SJSA1 (cell line): Measurements from ENCODE around the gene ANXA1. TPM values are rescaled to one million over a fixed set of nuclear protein-coding genes. Genes with fewer than 3 reads are reported as not detected.
"Not testable (repeated sequence)": the region's sequence is repeated elsewhere in the genome, so short reads cannot be mapped to it uniquely, and the experiment has no call there.

Source experiments
- DNase-seq, 2 experiments: peaks; one replicate each; pipeline ENCODE4 v3.0.0-alpha.2; 2015 to 2020; ENCODE audit warnings: low spot score in 2 of 2, low read depth in 1 of 2
- H3K27ac ChIP-seq: fragments of 250-450 bp; sonication (Bioruptor Pico); 2 replicates; pipeline ENCODE4 v1.5.1; 2020; ENCODE audit warnings: mild to moderate bottlenecking, moderate library complexity
- H3K27me3 ChIP-seq: fragments of 250-450 bp; sonication (Bioruptor Pico); replicated peaks from 2 replicates; pipeline ENCODE4 v1.5.1; 2020; ENCODE audit warnings: mild to moderate bottlenecking, moderate library complexity
- H3K36me3 ChIP-seq: fragments of 250-450 bp; sonication (Bioruptor Pico); 2 replicates; pipeline ENCODE4 v1.5.1; 2020; ENCODE audit warnings: mild to moderate bottlenecking
- H3K4me1 ChIP-seq: fragments of 250-450 bp; sonication (Bioruptor Pico); replicated peaks from 2 replicates; pipeline ENCODE4 v1.6.1; 2021; ENCODE audit warnings: mild to moderate bottlenecking
- H3K4me3 ChIP-seq: fragments of 250-450 bp; sonication (Bioruptor Pico); 2 replicates; pipeline ENCODE4 v1.5.1; 2020; ENCODE audit warnings: mild to moderate bottlenecking
- H3K9me3 ChIP-seq: fragments of 250-450 bp; sonication (Bioruptor Pico); replicated peaks from 2 replicates; pipeline ENCODE4 v1.5.1; 2020; ENCODE audit warnings: mild to moderate bottlenecking
- total RNA-seq: library from RNA; depleted of rRNA; stranded (reverse); fragments of >200 nt; shearing (Covaris generic); gene quantifications from 2 replicates; pipeline ENCODE4 v1.2.3, GENCODE V29; 2014; rRNA removed

The ANXA1 gene, protein sequence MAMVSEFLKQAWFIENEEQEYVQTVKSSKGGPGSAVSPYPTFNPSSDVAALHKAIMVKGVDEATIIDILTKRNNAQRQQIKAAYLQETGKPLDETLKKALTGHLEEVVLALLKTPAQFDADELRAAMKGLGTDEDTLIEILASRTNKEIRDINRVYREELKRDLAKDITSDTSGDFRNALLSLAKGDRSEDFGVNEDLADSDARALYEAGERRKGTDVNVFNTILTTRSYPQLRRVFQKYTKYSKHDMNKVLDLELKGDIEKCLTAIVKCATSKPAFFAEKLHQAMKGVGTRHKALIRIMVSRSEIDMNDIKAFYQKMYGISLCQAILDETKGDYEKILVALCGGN
- total RNA-seq = 848 and 934 TPM in 2 replicates

DNA sequence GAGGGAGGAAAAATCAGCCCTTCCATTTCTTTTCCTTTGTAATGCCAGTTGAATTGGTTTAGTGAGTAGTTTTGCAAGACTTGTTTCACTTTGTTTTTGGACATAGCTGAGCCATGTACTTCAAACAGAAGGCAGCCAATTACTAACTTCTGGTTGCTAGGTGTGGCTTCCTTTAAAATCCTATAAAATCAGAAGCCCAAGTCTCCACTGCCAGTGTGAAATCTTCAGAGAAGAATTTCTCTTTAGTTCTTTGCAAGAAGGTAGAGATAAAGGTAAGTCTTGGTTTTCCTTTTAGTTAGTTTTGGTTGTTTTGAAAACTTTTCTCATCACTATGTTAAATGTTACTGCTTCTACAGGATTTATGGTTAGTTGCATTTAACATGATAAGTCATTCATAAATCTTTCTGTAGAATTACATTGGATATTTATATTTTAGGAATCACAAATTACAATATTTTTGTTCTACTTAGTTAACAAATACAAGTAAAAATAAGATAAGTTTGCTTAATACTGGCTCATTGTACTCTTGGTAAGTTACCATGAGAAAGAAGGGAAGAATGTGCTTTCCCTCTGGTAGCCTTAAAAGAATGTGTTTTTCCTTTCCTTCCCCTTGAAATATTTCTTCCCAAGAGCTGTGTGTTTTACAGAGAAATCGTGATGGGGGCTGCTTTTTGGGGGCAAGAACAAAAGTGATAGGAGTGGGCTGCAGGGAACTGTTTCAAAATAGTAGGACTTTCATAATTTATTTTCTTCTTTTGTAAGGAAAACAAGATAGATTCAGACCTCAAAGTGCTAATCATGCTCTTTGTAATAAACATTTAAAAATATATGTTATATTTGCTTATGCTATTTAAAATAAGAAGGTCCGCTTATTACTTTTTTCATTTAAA, at the start of gene ANXA1:
Gene ANXA1 (plus strand): TSS at position 213 of the 890 bp plus-strand sequence. CDS start 6,671 bp downstream, outside the sequence.
- no peaks in the 10 kb centered on the region for H3K27me3 ChIP-seq
- DNase-seq = peak in 1 of 2 experiments; percentile 72
- peak within 1 kb of the TSS; percentile 96 for H3K27ac ChIP-seq
- peaks cover 37% of the 10 kb centered on the region for H3K36me3 ChIP-seq
- H3K9me3 ChIP-seq = no peaks in the 10 kb centered on the region
- peak within 1 kb of the TSS; percentile 48 for H3K4me3 ChIP-seq
- H3K4me1 ChIP-seq = peaks cover 62% of the 10 kb centered on the region

DNA sequence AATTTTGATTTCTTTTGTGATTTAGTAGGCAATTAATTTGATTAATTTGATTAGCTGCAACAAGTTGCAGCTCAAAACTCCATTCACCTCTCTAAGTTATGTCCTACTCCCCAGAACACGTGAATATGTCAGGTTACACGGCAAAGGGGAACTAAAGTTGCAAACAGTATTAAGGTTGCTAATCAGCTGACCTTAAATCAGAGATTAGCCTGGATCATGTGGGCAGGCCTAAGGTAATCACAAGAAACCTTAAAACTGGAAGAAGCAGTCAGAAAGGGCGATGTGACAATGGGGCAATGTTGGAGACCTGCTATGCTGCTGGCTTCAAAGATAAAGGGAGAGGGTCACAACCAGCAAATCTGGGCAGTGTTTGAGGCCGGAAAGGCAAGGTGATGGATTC, 47.3 kb upstream of the ANXA1 start:
- H3K4me1 ChIP-seq = no peaks in the 10 kb centered on the region
- DNase-seq = no peak
- no peak overlapping the region for H3K27ac ChIP-seq

DNA sequence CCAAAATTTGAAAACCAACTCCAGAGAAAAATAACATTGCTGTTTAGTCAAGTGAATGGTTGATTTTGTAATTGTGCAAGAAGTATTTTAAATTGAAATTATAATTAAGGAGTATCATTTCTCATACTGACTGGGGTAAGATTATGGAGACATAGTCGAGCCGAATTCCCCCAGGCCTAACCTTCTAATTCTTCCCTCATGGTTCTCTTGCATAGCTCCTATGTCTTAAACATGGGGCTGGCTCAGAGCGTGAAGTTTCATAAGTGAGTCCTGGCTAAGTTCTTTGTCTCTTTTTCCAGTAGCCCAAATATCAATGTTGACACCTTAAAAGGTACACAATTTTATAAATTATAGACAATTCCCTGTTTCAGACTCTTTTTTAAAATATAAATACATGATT, 46.7 kb upstream of the ANXA1 start:
- Histone ChIP-seq H3K4me1 (no peaks in the 10 kb centered on the region), H3K27ac (no peak overlapping the region), H3K9me3 (no peaks in the 10 kb centered on the region), H3K36me3 (no peaks in the 10 kb centered on the region), H3K27me3 (no peaks in the 10 kb centered on the region), H3K4me3 (no peak overlapping the region)
- no peak for DNase-seq

More for the DNA sequence above, 47.3 kb upstream of the ANXA1 start:
- Histone ChIP-seq H3K27me3 (no peaks in the 10 kb centered on the region), H3K4me3 (no peak overlapping the region), H3K36me3 (no peaks in the 10 kb centered on the region), H3K9me3 (no peaks in the 10 kb centered on the region)

DNA sequence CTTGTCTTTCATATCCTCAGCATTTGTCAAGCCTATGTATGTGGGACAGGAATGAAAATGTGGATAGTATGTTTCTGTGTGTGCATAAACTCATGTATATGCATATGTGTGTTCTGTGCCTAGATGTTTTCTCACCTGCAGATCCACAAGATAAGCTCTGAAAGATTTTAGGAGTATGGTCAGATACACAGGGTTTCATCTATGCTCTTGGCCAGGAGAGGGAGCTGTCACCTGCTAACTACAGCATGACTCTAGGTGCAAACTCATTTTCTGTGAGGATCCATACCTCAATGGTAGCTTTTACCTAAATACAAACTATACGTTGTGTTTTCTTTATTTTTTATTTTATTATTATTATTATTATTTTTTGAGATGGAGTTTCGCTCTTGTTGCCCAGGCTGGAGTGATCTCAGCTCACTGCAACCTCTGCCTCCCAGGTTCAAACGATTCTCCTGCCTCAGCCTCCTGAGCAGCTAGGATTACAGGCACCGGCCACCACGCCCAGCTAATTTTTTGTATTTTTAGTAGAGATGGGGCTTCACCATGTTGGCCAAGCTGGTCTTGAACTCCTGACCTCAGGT, 44.1 kb upstream of the ANXA1 start:
- not testable (repeated sequence) for H3K4me1 ChIP-seq, H3K9me3 ChIP-seq, H3K27ac ChIP-seq, H3K27me3 ChIP-seq, H3K36me3 ChIP-seq, H3K4me3 ChIP-seq
- DNase-seq = peak; percentile 31 to 44

DNA sequence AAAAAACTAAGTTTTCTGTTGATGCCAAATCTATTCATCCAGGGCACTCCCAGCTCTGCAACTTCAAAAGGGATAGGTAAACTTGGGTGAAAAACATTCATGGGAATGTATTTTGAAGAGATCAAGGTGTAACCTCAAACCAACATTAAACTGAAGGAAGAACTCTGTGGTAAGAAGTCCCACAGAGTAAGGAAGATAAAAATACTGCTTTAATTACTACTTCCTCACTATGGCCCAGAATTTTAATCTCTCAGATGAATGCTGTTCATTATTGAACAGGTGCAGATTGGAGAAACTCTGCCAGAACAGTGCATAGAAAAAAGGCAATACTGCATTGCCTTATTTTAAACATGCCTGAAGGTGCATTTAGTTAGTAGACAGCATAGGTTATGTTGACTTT, 37.6 kb upstream of the ANXA1 start:
- Histone ChIP-seq H3K4me3 (no peak overlapping the region), H3K36me3 (no peaks in the 10 kb centered on the region), H3K9me3 (no peaks in the 10 kb centered on the region), H3K4me1 (peaks cover 14% of the 10 kb centered on the region), H3K27me3 (no peaks in the 10 kb centered on the region), H3K27ac (no peak overlapping the region)
- no peak for DNase-seq

DNA sequence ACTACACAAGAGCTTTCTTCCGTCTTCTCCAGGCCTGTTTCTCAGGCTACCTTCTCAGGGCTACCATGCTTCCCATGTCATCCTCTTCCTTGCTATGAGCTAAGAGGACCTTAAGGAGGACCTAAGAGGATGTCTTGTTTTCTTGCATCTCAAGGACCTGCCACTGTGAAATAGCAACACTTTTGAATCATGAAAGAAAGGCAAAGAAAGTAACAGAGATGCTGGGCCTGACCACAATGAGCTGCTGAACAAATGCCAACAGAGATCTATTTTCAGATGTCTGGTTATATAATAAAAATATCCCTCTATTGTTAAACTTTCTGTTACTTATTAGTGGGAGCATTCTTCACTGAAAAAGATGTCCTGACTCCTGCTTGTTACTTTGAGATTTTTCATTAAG, 36.7 kb upstream of the ANXA1 start:
- no peaks in the 10 kb centered on the region for H3K27me3 ChIP-seq
- no peak overlapping the region for H3K4me3 ChIP-seq
- no peaks in the 10 kb centered on the region for H3K9me3 ChIP-seq
- H3K27ac ChIP-seq = no peak overlapping the region
- peaks cover 17% of the 10 kb centered on the region for H3K4me1 ChIP-seq
- DNase-seq = no peak
- no peaks in the 10 kb centered on the region for H3K36me3 ChIP-seq

DNA sequence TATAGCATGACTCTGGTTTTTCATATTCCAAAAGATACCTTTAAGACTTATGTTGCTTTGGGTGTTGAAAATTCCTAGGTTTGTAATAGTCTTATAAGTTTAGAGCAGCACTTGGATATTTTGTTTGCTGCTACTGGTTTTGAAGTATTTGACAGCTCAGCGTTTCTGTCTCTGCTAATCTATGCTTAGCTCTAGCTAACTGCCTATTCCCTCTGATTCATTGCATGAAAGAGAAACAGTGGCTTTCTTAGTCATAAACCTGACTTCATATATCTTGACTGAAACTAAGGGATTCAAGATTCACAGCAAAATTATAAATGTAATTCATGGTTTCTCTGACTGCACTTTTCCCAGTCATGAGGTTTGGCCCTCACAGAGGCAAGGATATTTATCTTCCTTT, 35.6 kb upstream of the ANXA1 start:
- Histone ChIP-seq H3K4me1 (peaks cover 17% of the 10 kb centered on the region), H3K9me3 (no peaks in the 10 kb centered on the region)

DNA sequence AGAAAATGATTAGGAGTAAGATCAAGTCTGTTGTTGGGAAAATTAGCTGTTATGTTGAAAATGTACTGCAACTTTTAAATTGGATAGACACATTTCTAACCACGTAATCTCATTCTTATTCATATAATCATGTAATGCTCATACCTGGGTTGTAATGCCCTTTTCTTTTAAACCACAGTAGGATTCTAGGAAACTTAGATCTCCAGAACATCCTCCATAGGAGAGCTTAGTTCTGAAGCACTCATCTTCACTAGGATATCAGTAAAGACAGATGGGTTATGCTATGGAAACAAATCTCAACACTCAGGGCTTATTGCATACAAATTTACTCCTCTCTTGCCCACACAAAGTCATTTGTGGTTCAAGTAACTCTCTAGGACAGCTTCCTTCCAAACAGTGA, 34.8 kb upstream of the ANXA1 start:
- Histone ChIP-seq H3K27ac (no peak overlapping the region), H3K4me1 (peaks cover 17% of the 10 kb centered on the region), H3K36me3 (no peaks in the 10 kb centered on the region), H3K27me3 (no peaks in the 10 kb centered on the region), H3K4me3 (no peak overlapping the region), H3K9me3 (no peaks in the 10 kb centered on the region)
- DNase-seq = no peak

More for the DNA sequence above, 35.6 kb upstream of the ANXA1 start:
- H3K36me3 ChIP-seq = no peaks in the 10 kb centered on the region
- no peaks in the 10 kb centered on the region for H3K27me3 ChIP-seq
- no peak overlapping the region for H3K4me3 ChIP-seq
- H3K27ac ChIP-seq = 0 out of 2 replicates have a peak overlapping the region, but pooled peaks have one; percentile 4
- peak in 1 of 2 experiments; percentile 23 for DNase-seq

DNA sequence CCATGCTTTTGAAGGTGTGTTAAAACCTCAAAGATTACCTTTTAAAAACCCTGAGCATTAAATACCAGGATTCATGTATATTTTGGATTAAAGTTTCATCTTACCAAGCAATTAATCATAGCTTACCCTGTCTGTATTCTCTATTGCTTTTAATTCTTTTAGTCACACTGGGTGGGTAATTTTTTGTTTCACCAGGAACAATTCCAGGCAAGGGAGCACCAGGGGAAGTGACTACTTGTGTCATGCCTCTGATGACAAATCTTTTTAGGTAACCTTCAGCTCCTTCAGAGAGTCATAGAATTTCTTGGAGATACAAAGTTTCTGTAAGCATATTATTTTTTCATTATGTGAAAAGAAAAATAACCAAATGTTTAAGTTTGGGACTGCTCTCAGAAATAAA, 33.4 kb upstream of the ANXA1 start:
- no peaks in the 10 kb centered on the region for H3K27me3 ChIP-seq
- no peak overlapping the region for H3K27ac ChIP-seq
- H3K36me3 ChIP-seq = no peaks in the 10 kb centered on the region
- H3K4me1 ChIP-seq = peaks cover 17% of the 10 kb centered on the region
- DNase-seq = no peak
- no peak overlapping the region for H3K4me3 ChIP-seq
- no peaks in the 10 kb centered on the region for H3K9me3 ChIP-seq

DNA sequence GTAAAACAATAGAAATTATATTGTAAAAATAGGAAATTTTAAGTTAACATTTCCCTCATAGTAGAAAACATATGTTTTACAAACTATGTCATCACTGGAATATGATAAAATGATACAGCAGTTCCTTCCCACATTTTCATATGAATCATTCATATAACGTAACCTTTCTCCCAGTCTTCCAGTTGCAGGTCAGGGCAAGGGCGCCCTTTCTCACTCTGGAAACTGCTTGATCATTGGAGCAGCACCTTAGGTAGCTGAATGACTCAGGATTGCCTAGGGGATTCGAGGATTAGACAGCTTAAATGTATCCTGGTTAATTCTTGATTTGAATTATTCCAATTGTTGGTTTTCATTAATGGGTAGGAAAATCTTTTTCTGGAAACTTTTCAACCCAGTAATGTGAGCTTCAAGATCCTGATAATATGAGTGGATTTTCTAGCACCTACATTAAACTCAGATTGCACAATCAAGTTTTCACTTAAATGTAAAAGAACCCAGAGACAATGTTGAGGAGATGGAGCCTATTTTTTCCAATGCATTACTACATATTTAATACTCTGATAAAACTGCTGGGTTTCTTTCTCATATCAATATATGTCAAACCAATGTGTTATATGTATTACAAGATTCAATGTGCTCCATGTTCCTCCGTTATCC, 32.6 kb upstream of the ANXA1 start:
- Histone ChIP-seq H3K9me3 (no peaks in the 10 kb centered on the region), H3K4me1 (peaks cover 17% of the 10 kb centered on the region), H3K36me3 (no peaks in the 10 kb centered on the region), H3K27ac (no peak overlapping the region), H3K27me3 (no peaks in the 10 kb centered on the region), H3K4me3 (no peak overlapping the region)
- DNase-seq = no peak

DNA sequence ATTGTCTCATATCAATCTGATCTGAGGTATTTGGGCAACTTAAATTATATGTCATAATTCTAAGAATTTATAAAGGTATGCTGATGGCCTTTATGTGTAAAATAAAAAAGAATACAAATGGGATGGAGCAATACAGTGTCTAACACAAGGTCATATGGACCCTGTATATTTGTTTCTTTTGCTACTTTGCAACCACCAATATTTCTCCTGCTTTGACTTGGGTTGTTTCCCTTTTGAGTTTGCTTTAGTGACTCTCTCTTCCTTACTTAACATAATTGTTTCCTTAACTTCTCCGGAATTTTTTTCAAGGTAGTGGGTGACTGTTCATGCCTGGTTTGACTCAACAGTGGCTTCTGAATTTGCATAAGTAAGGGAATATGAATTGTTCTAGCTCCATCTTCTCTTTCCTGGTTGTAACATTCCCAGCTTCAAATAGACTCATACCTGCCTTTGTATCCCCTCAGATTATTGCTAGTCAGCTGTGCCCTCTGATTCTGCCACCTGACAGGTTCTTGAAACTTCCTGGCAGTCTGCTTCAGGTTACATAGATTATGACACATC, 30.2 kb upstream of the ANXA1 start:
- no peak overlapping the region for H3K4me3 ChIP-seq
- H3K36me3 ChIP-seq = no peaks in the 10 kb centered on the region
- no peaks in the 10 kb centered on the region for H3K9me3 ChIP-seq
- H3K4me1 ChIP-seq = peaks cover 8% of the 10 kb centered on the region; the same call in 1 of the 2 replicates
- H3K27ac ChIP-seq = no peak overlapping the region
- no peaks in the 10 kb centered on the region for H3K27me3 ChIP-seq
- no peak for DNase-seq

DNA sequence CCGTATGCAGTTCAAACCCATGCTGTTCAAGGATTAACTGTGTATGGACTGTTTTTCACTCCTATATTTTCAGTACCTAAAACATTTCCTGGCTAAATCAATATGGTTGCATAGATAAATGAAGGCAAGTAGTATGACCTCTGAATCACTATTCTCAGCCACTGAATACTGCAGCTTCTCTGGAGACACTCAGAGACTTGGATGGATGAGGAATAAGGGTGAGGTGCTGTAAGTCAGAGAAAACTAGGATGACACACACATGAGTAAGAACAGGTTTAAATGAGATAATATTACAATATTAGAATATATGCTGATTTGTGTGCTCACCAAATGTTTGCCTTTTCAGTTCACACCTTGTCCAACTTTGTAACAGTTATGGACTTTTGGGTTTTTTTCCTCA, 26.0 kb upstream of the ANXA1 start:
- Histone ChIP-seq H3K4me1 (no peaks in the 10 kb centered on the region), H3K4me3 (no peak overlapping the region), H3K9me3 (no peaks in the 10 kb centered on the region), H3K27ac (no peak overlapping the region), H3K27me3 (no peaks in the 10 kb centered on the region), H3K36me3 (no peaks in the 10 kb centered on the region)
- no peak for DNase-seq

DNA sequence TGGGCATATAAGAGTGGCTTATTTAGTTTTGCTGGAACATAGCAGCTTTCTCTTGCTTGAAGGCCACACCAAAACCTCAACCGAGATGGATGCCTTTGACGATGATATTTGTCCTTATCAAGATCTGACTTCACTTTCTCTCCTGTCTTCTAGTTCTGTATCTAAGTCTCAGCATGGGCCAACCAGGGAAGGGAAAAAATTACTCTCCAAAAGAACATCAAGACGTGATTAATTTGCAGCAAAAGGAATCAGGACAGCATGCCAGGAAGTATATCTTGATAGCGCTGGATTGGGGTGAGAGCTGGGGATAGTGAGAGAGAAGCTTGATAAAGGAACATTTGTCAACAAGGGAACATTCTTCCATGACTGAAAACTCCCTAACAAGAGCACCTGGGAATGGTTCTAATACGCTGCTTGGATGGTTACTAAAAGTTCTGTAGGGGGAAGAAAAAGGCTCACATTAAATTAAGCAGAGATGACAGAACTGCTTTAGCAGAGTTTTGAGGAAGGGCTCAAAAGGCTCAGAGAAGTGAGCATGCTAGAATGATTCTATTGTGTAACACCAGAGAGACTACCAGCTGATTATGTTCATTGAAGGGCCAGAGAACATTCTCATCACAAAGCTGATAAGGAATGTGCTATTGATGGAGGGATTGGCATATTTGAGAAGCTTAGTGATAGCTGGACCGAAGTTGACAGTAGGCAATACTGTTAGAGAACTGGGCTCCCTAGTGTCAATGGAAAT, 21.6 kb upstream of the ANXA1 start:
- Histone ChIP-seq H3K9me3 (no peaks in the 10 kb centered on the region), H3K27me3 (no peaks in the 10 kb centered on the region), H3K4me3 (no peak overlapping the region), H3K27ac (no peak overlapping the region), H3K36me3 (no peaks in the 10 kb centered on the region), H3K4me1 (peaks cover 15% of the 10 kb centered on the region)
- DNase-seq = no peak
